CD8-positive, alpha-beta memory T cell (primary cell): ENCODE data around the gene ITGA3. TPM values are rescaled to one million over a fixed set of nuclear protein-coding genes. Genes with fewer than 3 reads are reported as not detected.

Experiments
- CTCF ChIA-PET: fragments of 350-600 bp; sonication (Branson Sonifier 250); formaldehyde crosslinking; loops from one replicate; lab custom pipeline; 2021; ENCODE audit warnings: antibody characterized with exemption; lab: Charles Lee
- POLR2A ChIA-PET: fragments of 350-600 bp; sonication (Branson Sonifier 250); formaldehyde crosslinking; loops from one replicate; lab custom pipeline; 2021; ENCODE audit warnings: antibody characterized with exemption; lab: Charles Lee
- DNase-seq, 5 donors: peaks; one replicate each; pipeline versions ENCODE4 v3.0.0 to v3.0.0-alpha.2; 2020 to 2022; ENCODE audit warnings: mixed read lengths in 1 of 5
- H3K27ac ChIP-seq: one replicate; pipeline ENCODE4 v1.7.0; 2013; ENCODE audit warnings: low read depth, mild to moderate bottlenecking, low read length, moderate library complexity
- H3K27me3 ChIP-seq: 2 replicates; pipeline ENCODE4 v1.7.0; 2013; ENCODE audit warnings: low read length, mild to moderate bottlenecking; ENCODE audit not compliant: insufficient read depth, poor library complexity, severe bottlenecking
- H3K36me3 ChIP-seq: 2 replicates; pipeline ENCODE4 v1.7.0; 2013; ENCODE audit warnings: mild to moderate bottlenecking, low read length, moderate library complexity; ENCODE audit not compliant: insufficient read depth
- H3K4me1 ChIP-seq: 2 replicates; pipeline ENCODE4 v1.7.0; 2013; ENCODE audit warnings: mild to moderate bottlenecking, low read length, moderate library complexity; ENCODE audit not compliant: insufficient read depth
- H3K4me3 ChIP-seq: 2 replicates; pipeline ENCODE4 v1.7.0; 2013; ENCODE audit warnings: mild to moderate bottlenecking, low read length
- H3K9me3 ChIP-seq: 2 replicates; pipeline ENCODE4 v1.7.0; 2013; ENCODE audit warnings: mild to moderate bottlenecking, low read length
- H3K27ac Mint-ChIP-seq, 8 donors: one replicate each; pipeline ENCODE4 v1.8.0; 2020 to 2021; ENCODE audit warnings: mixed read lengths in 8 of 8, mild to moderate bottlenecking in 6 of 8, inconsistent platforms in 3 of 8, moderate library complexity in 3 of 8
- H3K27me3 Mint-ChIP-seq, 2 donors: one replicate each; pipeline ENCODE4 v1.8.0; 2020 to 2021; ENCODE audit warnings: mixed read lengths in 2 of 2, mild to moderate bottlenecking in 1 of 2, moderate library complexity in 1 of 2
- H3K36me3 Mint-ChIP-seq, 3 donors: one replicate each; pipeline ENCODE4 v1.8.0; 2020 to 2021; ENCODE audit warnings: mixed read lengths in 3 of 3, inconsistent platforms in 1 of 3, mild to moderate bottlenecking in 1 of 3
- H3K4me1 Mint-ChIP-seq, 3 donors: one replicate each; pipeline ENCODE4 v1.8.0; 2020 to 2021; ENCODE audit warnings: mixed read lengths in 3 of 3, inconsistent platforms in 1 of 3, mild to moderate bottlenecking in 1 of 3
- H3K4me3 Mint-ChIP-seq, 7 donors: one replicate each; pipeline ENCODE4 v1.8.0; 2020 to 2021; ENCODE audit warnings: mixed read lengths in 7 of 7, mild to moderate bottlenecking in 6 of 7, moderate library complexity in 4 of 7, inconsistent platforms in 2 of 7
- H3K9me3 Mint-ChIP-seq, 5 donors: one replicate each; pipeline ENCODE4 v1.8.0; 2020 to 2022; ENCODE audit warnings: mixed read lengths in 5 of 5, mild to moderate bottlenecking in 3 of 5, moderate library complexity in 2 of 5, inconsistent platforms in 1 of 5
- polyA plus RNA-seq: library from polyadenylated mRNA; unstranded; fragments of 300-500 nt; fragmentation: Illumina TruSeq; gene quantifications from one replicate; pipeline ENCODE4 v1.2.3, GENCODE V29; 2021
- total RNA-seq, 2 experiments: library from RNA; stranded (reverse); gene quantifications; one replicate each; pipeline ENCODE4 v1.2.3, GENCODE V29; 2021

ITGA3 gene
- total and polyA plus RNA-seq, 3 experiments from 2014 or later: 2.7 to 12.5 (median 11.8) TPM

DNA sequence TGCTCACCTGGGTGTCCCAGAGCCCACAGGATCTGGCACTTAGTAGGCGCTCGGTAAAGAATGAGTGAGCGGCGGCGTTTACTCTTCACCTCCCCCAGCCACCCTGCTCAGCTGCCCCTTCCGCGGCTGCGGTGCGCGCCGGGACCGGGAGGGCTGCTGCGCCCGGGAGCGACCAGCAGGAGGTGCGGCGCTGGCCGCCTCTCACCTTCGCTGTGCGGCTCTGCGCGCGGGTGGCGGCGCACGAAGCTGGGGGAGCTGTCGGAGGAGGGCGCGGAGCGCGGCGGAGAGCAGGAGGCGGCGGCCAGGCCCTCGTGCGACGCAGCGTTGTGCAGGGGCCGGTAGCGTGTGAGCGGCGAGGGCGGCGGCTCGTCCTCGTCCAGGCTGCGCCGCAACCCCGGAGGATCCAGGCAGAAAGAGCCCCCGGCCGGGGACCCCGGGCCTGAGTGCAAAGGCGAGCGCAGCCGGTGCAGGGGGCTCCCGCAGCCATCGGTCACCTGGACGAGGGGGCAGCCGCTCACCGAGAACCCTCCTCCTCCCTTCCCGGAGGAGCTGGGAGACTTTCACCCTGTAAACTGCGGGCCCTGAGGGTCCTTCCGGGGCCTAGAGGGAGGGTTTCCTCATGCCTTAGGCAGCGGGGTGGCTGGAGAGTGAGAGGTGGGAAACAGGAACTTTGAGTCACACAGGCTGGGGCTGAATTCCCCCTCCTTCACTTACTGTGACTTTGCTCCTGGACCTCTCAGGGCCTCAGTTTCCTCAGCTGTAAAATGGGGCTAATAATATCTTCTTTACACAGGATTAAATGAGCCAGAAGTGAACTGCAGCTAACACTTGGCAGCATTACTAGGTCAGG is 61.5 kb downstream of the ITGA3 start:
- H3K4me1 ChIP-seq: no peaks in the 10 kb centered on the region
- CTCF ChIA-PET: interaction anchor here (0.8 to 4.5 kb wide), 21 partner anchors 9 to 191 kb away, joined by 3 to 20 read pairs (median 5); partner anchors contain the start of gene SGCA
- H3K27me3 ChIP-seq: peaks cover 9% of the 10 kb centered on the region
- H3K4me3 Mint-ChIP-seq: peak overlapping the region in 5 of 7 donors; percentile 32 to 71 (median 48)
- H3K4me1 Mint-ChIP-seq: peaks cover 5 to 11% (median 5%) of the 10 kb centered on the region in 3 donors
- H3K36me3 ChIP-seq: no peaks in the 10 kb centered on the region
- no peaks in the 10 kb centered on the region for H3K9me3 ChIP-seq
- H3K4me3 ChIP-seq: no peak overlapping the region
- H3K36me3 Mint-ChIP-seq: no peaks in the 10 kb centered on the region
- peaks cover 16 to 54% of the 10 kb centered on the region in 2 donors for H3K27me3 Mint-ChIP-seq
- H3K9me3 Mint-ChIP-seq: no peaks in the 10 kb centered on the region
- DNase-seq: peak; percentile 26 to 71 (median 45)
- H3K27ac Mint-ChIP-seq: no peak overlapping the region
- POLR2A ChIA-PET: interaction anchor here (0.6 kb wide), 1 partner anchor 24 kb away, joined by 3 read pairs; no protein-coding TSS in a partner anchor
- no peak overlapping the region for H3K27ac ChIP-seq

DNA sequence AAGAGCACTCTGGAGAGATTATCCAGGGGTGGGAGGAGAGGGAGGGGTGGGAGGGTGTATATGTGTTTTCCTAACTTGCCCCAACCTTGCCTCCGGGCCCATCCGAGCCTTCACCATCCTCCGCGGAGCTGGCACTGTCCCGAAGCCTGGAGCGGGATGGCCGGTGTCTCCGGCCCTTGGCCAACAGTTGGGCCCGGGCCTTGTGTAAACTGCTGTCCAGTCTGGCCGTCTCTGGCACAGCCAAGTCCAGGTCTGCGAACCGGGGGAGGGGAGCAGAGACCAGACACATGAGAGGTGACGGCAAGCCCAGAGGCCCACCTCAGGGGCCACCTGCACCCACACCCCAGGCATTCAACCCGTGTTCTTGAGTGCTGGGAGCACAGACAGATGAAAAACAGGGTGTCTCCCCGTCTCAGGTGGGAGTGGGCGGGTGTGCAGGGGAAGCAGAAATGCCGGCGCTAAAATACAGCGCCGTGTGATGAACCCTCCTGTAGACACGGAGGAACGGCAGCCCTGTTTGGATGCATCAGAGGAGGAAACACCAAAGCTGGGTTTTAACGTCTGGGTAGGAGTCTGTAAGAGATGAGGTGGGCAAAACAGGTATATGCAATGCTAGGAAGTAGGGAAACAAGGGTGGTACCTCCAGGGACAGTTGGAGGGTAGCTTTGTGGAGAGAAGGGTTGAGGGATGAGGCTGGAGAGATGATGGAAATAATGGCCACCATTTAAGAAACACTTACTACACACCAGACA is 62.3 kb downstream of the ITGA3 start:
- Histone ChIP-seq H3K27ac (no peak overlapping the region), H3K4me1 (no peaks in the 10 kb centered on the region), H3K27me3 (peaks cover 9% of the 10 kb centered on the region), H3K4me3 (no peak overlapping the region), H3K9me3 (no peaks in the 10 kb centered on the region), H3K36me3 (no peaks in the 10 kb centered on the region)
- no peak for DNase-seq
- peaks cover 5 to 11% (median 5%) of the 10 kb centered on the region in 3 donors for H3K4me1 Mint-ChIP-seq
- no peaks in the 10 kb centered on the region for H3K36me3 Mint-ChIP-seq
- no peaks in the 10 kb centered on the region for H3K9me3 Mint-ChIP-seq
- H3K27ac Mint-ChIP-seq: no peak overlapping the region
- ChIA-PET POLR2A (interaction anchor here (0.6 kb wide), 1 partner anchor 25 kb away, joined by 3 read pairs; no protein-coding TSS in a partner anchor), CTCF (interaction anchor here (0.8 to 4.5 kb wide), 18 partner anchors 8 to 180 kb away, joined by 3 to 20 read pairs (median 5); partner anchors contain the start of gene SGCA)
- H3K27me3 Mint-ChIP-seq: peaks cover 16 to 57% of the 10 kb centered on the region in 2 donors
- peak overlapping the region in 1 of 7 donors; percentile 29 for H3K4me3 Mint-ChIP-seq

DNA sequence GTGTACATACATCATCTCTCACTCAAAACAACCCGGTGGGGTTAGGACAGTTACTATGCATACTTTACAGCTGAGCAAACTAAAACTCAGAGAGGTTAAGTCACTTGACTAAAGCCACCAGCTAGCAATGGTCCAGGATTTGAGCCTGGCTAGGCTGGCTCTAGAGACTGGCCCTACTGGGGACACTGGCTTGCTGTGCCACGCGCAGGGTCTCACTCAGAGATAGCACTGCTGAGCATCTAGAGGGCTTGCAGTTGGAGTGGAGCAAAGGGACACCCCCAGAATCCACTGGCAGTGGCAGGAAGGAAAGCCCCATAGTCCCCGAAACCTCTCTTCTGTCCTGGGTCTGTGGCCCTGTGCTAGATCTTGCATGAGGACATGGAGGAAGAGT is 62.9 kb downstream of the ITGA3 start:
- H3K36me3 Mint-ChIP-seq: no peaks in the 10 kb centered on the region
- Histone ChIP-seq H3K4me3 (no peak overlapping the region), H3K27ac (no peak overlapping the region), H3K9me3 (no peaks in the 10 kb centered on the region), H3K27me3 (peaks cover 9% of the 10 kb centered on the region), H3K4me1 (no peaks in the 10 kb centered on the region), H3K36me3 (no peaks in the 10 kb centered on the region)
- POLR2A ChIA-PET: no interaction called here
- no peaks in the 10 kb centered on the region for H3K9me3 Mint-ChIP-seq
- peaks cover 16 to 57% of the 10 kb centered on the region in 2 donors for H3K27me3 Mint-ChIP-seq
- peaks cover 5 to 11% (median 5%) of the 10 kb centered on the region in 3 donors for H3K4me1 Mint-ChIP-seq
- no peak for DNase-seq
- CTCF ChIA-PET: interaction anchor here (0.9 to 2.5 kb wide), 7 partner anchors 21 to 60 kb away, joined by 3 to 13 read pairs (median 4); no protein-coding TSS in a partner anchor
- peak overlapping the region in 1 of 7 donors; percentile 29 for H3K4me3 Mint-ChIP-seq
- no peak overlapping the region for H3K27ac Mint-ChIP-seq

DNA sequence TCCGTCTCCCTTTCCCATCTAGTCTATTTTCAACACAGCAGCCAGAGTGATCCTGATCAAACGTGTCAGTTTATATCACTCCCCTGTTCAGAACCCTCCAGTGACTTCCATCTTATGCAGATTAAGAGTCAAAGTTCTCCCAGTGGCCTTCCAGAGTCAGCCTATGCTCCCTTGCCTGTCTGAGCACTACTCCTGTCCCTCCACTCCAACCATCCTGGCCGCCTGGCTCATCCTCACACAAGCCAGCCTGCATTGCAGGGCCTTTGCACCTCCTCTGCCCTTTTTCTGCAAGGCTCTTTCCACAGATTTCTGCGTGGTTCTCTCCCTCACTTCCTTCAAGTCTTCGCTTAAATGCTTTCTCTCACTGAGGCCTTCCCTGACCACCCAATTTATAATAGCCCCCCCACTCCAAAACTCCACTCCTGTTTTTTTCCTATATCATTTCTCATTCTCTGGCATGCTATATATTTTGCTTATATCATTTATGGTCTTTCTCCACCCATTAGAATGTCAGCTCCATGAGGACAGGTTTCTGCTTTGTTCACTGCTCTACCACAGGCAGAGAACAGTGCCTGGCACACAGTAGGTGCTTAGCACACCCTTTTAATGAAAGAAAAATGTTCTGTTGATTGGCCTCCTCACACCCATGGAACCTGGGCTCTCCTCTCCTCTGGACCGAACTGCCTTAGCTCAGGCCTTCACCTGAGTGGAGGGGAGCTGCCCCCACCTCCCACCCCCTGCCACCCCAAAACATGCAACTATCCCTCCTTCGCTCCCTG is 64.8 kb downstream of the ITGA3 start:
- DNase-seq: no peak
- H3K36me3 Mint-ChIP-seq: no peaks in the 10 kb centered on the region
- CTCF ChIA-PET: interaction anchor here (1.1 to 2.1 kb wide), 3 partner anchors 19 to 33 kb away, joined by 3 to 13 read pairs (median 3); no protein-coding TSS in a partner anchor
- no peak overlapping the region for H3K27ac ChIP-seq
- no peaks in the 10 kb centered on the region for H3K9me3 ChIP-seq
- H3K36me3 ChIP-seq: no peaks in the 10 kb centered on the region
- H3K4me3 ChIP-seq: no peak overlapping the region
- POLR2A ChIA-PET: no interaction called here
- peaks cover 9% of the 10 kb centered on the region for H3K27me3 ChIP-seq
- no peak overlapping the region for H3K4me3 Mint-ChIP-seq
- H3K9me3 Mint-ChIP-seq: no peaks in the 10 kb centered on the region
- H3K27ac Mint-ChIP-seq: no peak overlapping the region
- peaks cover 16 to 49% of the 10 kb centered on the region in 2 donors for H3K27me3 Mint-ChIP-seq
- peaks cover 2 to 7% (median 5%) of the 10 kb centered on the region in 3 donors for H3K4me1 Mint-ChIP-seq
- H3K4me1 ChIP-seq: no peaks in the 10 kb centered on the region

DNA sequence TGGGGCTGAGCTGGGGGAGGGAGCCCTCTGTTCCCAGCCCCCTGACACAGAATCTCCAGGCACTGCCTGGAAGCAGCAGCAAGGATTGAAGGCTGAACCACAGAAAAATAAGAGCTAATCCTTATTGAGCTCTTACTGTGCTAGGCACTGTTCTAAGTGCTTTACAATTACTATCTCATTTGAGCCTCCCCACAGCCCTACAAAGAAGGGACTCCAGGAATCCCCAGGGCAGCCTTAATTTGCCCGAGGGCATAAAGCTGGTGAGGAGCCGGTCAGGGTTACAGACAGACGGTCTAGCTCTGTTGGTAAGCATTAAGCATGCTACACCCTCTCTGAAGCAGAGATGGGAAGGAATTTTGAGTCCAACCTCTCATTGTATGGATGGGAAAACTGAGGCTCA is 67.0 kb downstream of the ITGA3 start:
- peaks cover 5% of the 10 kb centered on the region for H3K4me1 ChIP-seq
- H3K9me3 ChIP-seq: no peaks in the 10 kb centered on the region
- H3K9me3 Mint-ChIP-seq: no peaks in the 10 kb centered on the region
- ChIA-PET CTCF (interaction anchor here (0.8 to 2.0 kb wide), 5 partner anchors 16 to 77 kb away, joined by 3 to 9 read pairs (median 4); no protein-coding TSS in a partner anchor), POLR2A (interaction anchor here (1.4 kb wide), 1 partner anchor 14 kb away, joined by 3 read pairs; no protein-coding TSS in a partner anchor)
- no peak overlapping the region for H3K4me3 ChIP-seq
- no peak overlapping the region for H3K27ac ChIP-seq
- H3K27me3 Mint-ChIP-seq: peaks cover 7 to 34% of the 10 kb centered on the region in 2 donors
- no peak overlapping the region for H3K27ac Mint-ChIP-seq
- no peaks in the 10 kb centered on the region for H3K36me3 ChIP-seq
- no peaks in the 10 kb centered on the region for H3K36me3 Mint-ChIP-seq
- H3K4me1 Mint-ChIP-seq: peaks cover 4 to 5% (median 5%) of the 10 kb centered on the region in 3 donors
- DNase-seq: no peak
- H3K4me3 Mint-ChIP-seq: no peak overlapping the region
- peaks cover 4% of the 10 kb centered on the region for H3K27me3 ChIP-seq

DNA sequence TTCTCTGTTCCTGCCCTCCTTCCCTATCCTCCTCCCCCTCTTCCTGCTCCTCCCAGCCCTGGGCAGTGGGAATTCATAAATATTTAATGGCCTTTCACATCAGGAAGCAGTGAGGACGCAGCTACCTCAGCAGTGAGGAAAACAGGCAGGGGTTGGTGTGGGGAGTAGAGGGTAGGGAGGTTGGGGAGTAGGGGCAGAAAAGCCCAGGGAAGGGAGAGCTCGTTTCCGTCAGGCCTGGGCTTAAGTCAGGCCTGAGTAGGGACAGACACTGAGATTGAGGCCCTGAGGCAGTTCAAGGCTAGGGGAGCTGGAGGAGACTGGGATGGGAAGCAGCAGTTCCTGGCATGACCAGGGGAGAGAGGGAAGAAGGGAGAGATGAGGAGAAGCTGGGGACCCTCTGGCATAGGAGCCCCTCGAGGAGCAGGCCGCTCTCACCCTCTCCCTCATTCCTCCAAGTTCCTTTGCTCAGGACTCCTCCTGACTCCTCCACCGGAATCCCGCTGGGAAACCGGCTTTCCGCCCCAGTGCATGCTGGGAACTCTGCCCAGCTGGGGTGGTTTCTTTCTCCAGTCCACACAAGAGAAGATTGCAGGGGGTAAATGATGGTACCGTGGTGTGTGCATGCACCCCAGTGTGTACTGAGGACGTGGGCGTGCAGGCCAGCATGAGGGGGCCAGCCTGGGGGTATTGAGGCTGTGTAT is 67.9 kb downstream of the ITGA3 start:
- peaks cover 10 to 30% of the 10 kb centered on the region in 2 donors for H3K27me3 Mint-ChIP-seq
- Histone ChIP-seq H3K9me3 (no peaks in the 10 kb centered on the region), H3K4me1 (peaks cover 10% of the 10 kb centered on the region), H3K27me3 (peaks cover 9% of the 10 kb centered on the region), H3K4me3 (no peak overlapping the region), H3K27ac (no peak overlapping the region), H3K36me3 (no peaks in the 10 kb centered on the region)
- H3K36me3 Mint-ChIP-seq: no peaks in the 10 kb centered on the region
- H3K4me1 Mint-ChIP-seq: peaks cover 10 to 11% (median 11%) of the 10 kb centered on the region in 3 donors
- no peak overlapping the region for H3K27ac Mint-ChIP-seq
- ChIA-PET CTCF (interaction anchor here (0.8 to 2.0 kb wide), 4 partner anchors 15 to 38 kb away, joined by 3 to 9 read pairs (median 5); no protein-coding TSS in a partner anchor), POLR2A (interaction anchor here (1.4 kb wide), 1 partner anchor 13 kb away, joined by 3 read pairs; no protein-coding TSS in a partner anchor)
- DNase-seq: no peak
- H3K4me3 Mint-ChIP-seq: no peak overlapping the region
- H3K9me3 Mint-ChIP-seq: no peaks in the 10 kb centered on the region
